OCI-LY1 (cell line): ENCODE results near the gene SGO1.

Experiments
- H2AFZ ChIP-seq: fragments of 200-600 bp; sonication (generic), shearing (Covaris generic); 2 replicates; pipeline ENCODE4 v1.6.0; 2014; ENCODE audit warnings: antibody characterized with exemption, mild to moderate bottlenecking, low read length
- H3F3A ChIP-seq: fragments of 200-600 bp; sonication (generic), shearing (Covaris generic); 2 replicates; pipeline ENCODE4 v1.6.0; 2014; ENCODE audit warnings: mild to moderate bottlenecking, antibody characterized with exemption, low read length, moderate library complexity; ENCODE audit not compliant: insufficient read depth
- H3K27ac ChIP-seq: fragments of 200-600 bp; sonication (generic); 2 replicates; pipeline ENCODE4 v1.5.1; 2014; ENCODE audit warnings: low read length, mixed run types, mild to moderate bottlenecking, low read depth; ENCODE audit not compliant: poor library complexity, severe bottlenecking
- H3K27me3 ChIP-seq: fragments of 200-600 bp; sonication (generic); 2 replicates; pipeline ENCODE4 v1.6.0; 2014; ENCODE audit warnings: antibody characterized with exemption, mild to moderate bottlenecking, low read length, moderate library complexity; ENCODE audit not compliant: insufficient read depth
- H3K36me3 ChIP-seq: fragments of 200-600 bp; sonication (generic); 2 replicates; pipeline ENCODE4 v1.6.1; 2014; ENCODE audit warnings: mild to moderate bottlenecking, antibody characterized with exemption, low read length, moderate library complexity, mixed read lengths; ENCODE audit not compliant: insufficient read depth
- H3K4me1 ChIP-seq: fragments of 200-600 bp; sonication (generic); 2 replicates; pipeline ENCODE4 v1.5.1; 2014; ENCODE audit warnings: mild to moderate bottlenecking, low read length, moderate library complexity; ENCODE audit not compliant: insufficient read depth, severe bottlenecking
- H3K4me2 ChIP-seq: fragments of 200-600 bp; sonication (generic), shearing (Covaris generic); 2 replicates; pipeline ENCODE4 v1.6.1; 2014; ENCODE audit warnings: low read length
- H3K4me3 ChIP-seq: fragments of 200-600 bp; sonication (generic); 2 replicates; pipeline ENCODE4 v1.5.1; 2014; ENCODE audit warnings: low read length, low read depth, mild to moderate bottlenecking, mixed read lengths; ENCODE audit not compliant: poor library complexity, severe bottlenecking
- H3K79me2 ChIP-seq: fragments of 200-600 bp; shearing (Covaris generic); 2 replicates; pipeline ENCODE4 v1.6.1; 2016; ENCODE audit warnings: mixed run types, low read length, mixed read lengths; ENCODE audit not compliant: insufficient read depth
- H3K9ac ChIP-seq: fragments of 200-600 bp; sonication (generic), shearing (Covaris generic); 2 replicates; pipeline ENCODE4 v1.6.1; 2014; ENCODE audit warnings: mild to moderate bottlenecking, low read length, mixed read lengths
- H3K9me2 ChIP-seq: fragments of 200-600 bp; sonication (generic), shearing (Covaris generic); 2 replicates; pipeline ENCODE4 v1.6.1; 2014; ENCODE audit warnings: low read depth, mild to moderate bottlenecking, low read length, mixed read lengths
- H3K9me3 ChIP-seq: fragments of 200-600 bp; shearing (Covaris generic); 2 replicates; pipeline ENCODE4 v1.6.1; 2014; ENCODE audit warnings: low read length, mixed read lengths
- H4K20me1 ChIP-seq: fragments of 200-600 bp; sonication (generic), shearing (Covaris generic); 2 replicates; pipeline ENCODE4 v1.6.0; 2016; ENCODE audit warnings: mild to moderate bottlenecking, low read length; ENCODE audit not compliant: insufficient read depth
- CTCF ChIP-seq: fragments of 200-600 bp; sonication (generic), shearing (Covaris generic); IDR thresholded peaks from 2 replicates; pipeline ENCODE4 v1.5.1; 2017; ENCODE audit warnings: mild to moderate bottlenecking, antibody characterized with exemption, low read length, moderate library complexity, mixed read lengths
- EZH2 ChIP-seq: fragments of 200-600 bp; sonication (generic), shearing (Covaris generic); IDR thresholded peaks from 2 replicates; pipeline ENCODE4 v1.8.0; 2017; ENCODE audit warnings: borderline replicate concordance, mixed run types, mild to moderate bottlenecking, antibody characterized with exemption, low read length, moderate library complexity, mixed read lengths

The SGO1 gene

GRCh38 chr3:20154078-20154477 is 31.9 kb downstream of the SGO1 start:
- Histone ChIP-seq H3K9me2 (no peaks in the 10 kb centered on the region), H3K27ac (no peak overlapping the region), H3K9ac (no peak overlapping the region), H3K79me2 (no peaks in the 10 kb centered on the region), H3K27me3 (no peaks in the 10 kb centered on the region), H3K36me3 (peaks cover 69% of the 10 kb centered on the region), H2AFZ (no peak overlapping the region), H4K20me1 (no peaks in the 10 kb centered on the region), H3F3A (no peaks in the 10 kb centered on the region), H3K9me3 (no peaks in the 10 kb centered on the region), H3K4me2 (no peak overlapping the region), H3K4me3 (no peak overlapping the region), H3K4me1 (no peaks in the 10 kb centered on the region)
- no peak for TF ChIP-seq EZH2

- Histone ChIP-seq H3K9me2 (no peaks in the 10 kb centered on the region), H3K4me2 (no peak overlapping the region), H3K27me3 (no peaks in the 10 kb centered on the region), H3K4me1 (no peaks in the 10 kb centered on the region), H3K36me3 (peaks cover 55% of the 10 kb centered on the region), H3K27ac (no peak overlapping the region), H3K9me3 (no peaks in the 10 kb centered on the region), H3K79me2 (no peaks in the 10 kb centered on the region), H3K4me3 (no peak overlapping the region), H3K9ac (no peak overlapping the region), H4K20me1 (no peaks in the 10 kb centered on the region), H3F3A (no peaks in the 10 kb centered on the region), H2AFZ (no peak overlapping the region)
- no peak for TF ChIP-seq CTCF
- TF ChIP-seq EZH2 = no peak
These were observed 37.5 kb downstream of the SGO1 start for GRCh38 chr3:20148466-20148865.

GRCh38 chr3:20147361-20147760 is 38.6 kb downstream of the SGO1 start:
- H3K4me1 ChIP-seq = no peaks in the 10 kb centered on the region
- H3K36me3 ChIP-seq = peaks cover 61% of the 10 kb centered on the region
- H3K27me3 ChIP-seq = no peaks in the 10 kb centered on the region
- no peak overlapping the region for H3K9ac ChIP-seq
- no peaks in the 10 kb centered on the region for H3K9me3 ChIP-seq
- no peak overlapping the region for H3K4me2 ChIP-seq
- no peaks in the 10 kb centered on the region for H3K9me2 ChIP-seq
- no peaks in the 10 kb centered on the region for H3K79me2 ChIP-seq
- H2AFZ ChIP-seq = no peak overlapping the region
- no peak overlapping the region for H3K4me3 ChIP-seq
- no peaks in the 10 kb centered on the region for H3F3A ChIP-seq
- H3K27ac ChIP-seq = no peak overlapping the region
- TF ChIP-seq CTCF (no peak), EZH2 (no peak)
- H4K20me1 ChIP-seq = no peaks in the 10 kb centered on the region

- no peaks in the 10 kb centered on the region for H4K20me1 ChIP-seq
- no peak overlapping the region for H3K4me3 ChIP-seq
- no peaks in the 10 kb centered on the region for H3K9me3 ChIP-seq
- H3K27me3 ChIP-seq = no peaks in the 10 kb centered on the region
- H3K4me1 ChIP-seq = no peaks in the 10 kb centered on the region
- H3F3A ChIP-seq = no peaks in the 10 kb centered on the region
- no peak overlapping the region for H3K9ac ChIP-seq
- no peak overlapping the region for H3K4me2 ChIP-seq
- TF ChIP-seq CTCF (no peak), EZH2 (no peak)
- no peaks in the 10 kb centered on the region for H3K9me2 ChIP-seq
- no peak overlapping the region for H3K27ac ChIP-seq
- H3K79me2 ChIP-seq = no peaks in the 10 kb centered on the region
- H2AFZ ChIP-seq = no peak overlapping the region
- peaks cover 53% of the 10 kb centered on the region for H3K36me3 ChIP-seq
These were observed 39.7 kb downstream of the SGO1 start for GRCh38 chr3:20146301-20146700.
